ENCODE data around the gene RGS6. TPM values are rescaled to one million over a fixed set of nuclear protein-coding genes. Genes with fewer than 3 reads are reported as not detected.

RGS6 gene
- total RNA-seq, 2 experiments from 2014 or later = not detected

GRCh38 chr14:72000907-72001306 is 68.7 kb downstream of the RGS6 start:
- ChIA-PET POLR2A (no interaction called here), CTCF (ENCODE audit: unreplicated experiment) (no interaction called here)
- H3K4me3 ChIP-seq (ENCODE audit: low read depth, low read length, poor library complexity, severe bottlenecking) = no peak overlapping the region
- no peaks in the 10 kb centered on the region for H3K4me1 ChIP-seq (ENCODE audit: insufficient read depth, low read length, poor library complexity, severe bottlenecking)
- H3K79me2 ChIP-seq (ENCODE audit: insufficient read depth, low read depth, low read length) = no peaks in the 10 kb centered on the region
- H3K4me2 ChIP-seq (ENCODE audit: low read length) = no peak overlapping the region
- intact Hi-C loops (cut with micrococcal nuclease; ENCODE audit: unreplicated experiment) = no loop called here
- no peak overlapping the region for H3K27ac ChIP-seq (ENCODE audit: low read depth, low read length, poor library complexity, severe bottlenecking)
- H2AFZ ChIP-seq (ENCODE audit: low read length) = no peak overlapping the region
- no TSS peak for BruUV-seq (replicated peaks)
- H3K9me2 ChIP-seq (ENCODE audit: insufficient read depth, low read length) = no peaks in the 10 kb centered on the region
- H3K36me3 ChIP-seq (ENCODE audit: insufficient read depth, low read length) = no peaks in the 10 kb centered on the region
- DNase-seq (ENCODE audit: low spot score) = no peak
- H4K20me1 ChIP-seq (ENCODE audit: insufficient read depth, low read length) = no peaks in the 10 kb centered on the region
- TF ChIP-seq CTCF (conservative IDR thresholded peaks at IDR 0.05; ENCODE audit: low read length) (no peak), EZH2phosphoT487 (IDR thresholded peaks at IDR 0.05; ENCODE audit: borderline replicate concordance, low read depth, low read length) (no peak)
- no peaks in the 10 kb centered on the region for H3K9me3 ChIP-seq (ENCODE audit: low read length)

- H3K9me2 ChIP-seq (ENCODE audit: insufficient read depth, low read length) = no peaks in the 10 kb centered on the region
- ChIA-PET POLR2A (no interaction called here), CTCF (ENCODE audit: unreplicated experiment) (no interaction called here)
- no peaks in the 10 kb centered on the region for H4K20me1 ChIP-seq (ENCODE audit: insufficient read depth, low read length)
- H3K4me1 ChIP-seq (ENCODE audit: insufficient read depth, low read length, poor library complexity, severe bottlenecking) = no peaks in the 10 kb centered on the region
- H3K4me2 ChIP-seq (ENCODE audit: low read length) = no peak overlapping the region
- no peak overlapping the region for H3K27ac ChIP-seq (ENCODE audit: low read depth, low read length, poor library complexity, severe bottlenecking)
- no peaks in the 10 kb centered on the region for H3K79me2 ChIP-seq (ENCODE audit: insufficient read depth, low read depth, low read length)
- no TSS peak for BruUV-seq (replicated peaks)
- TF ChIP-seq EZH2phosphoT487 (IDR thresholded peaks at IDR 0.05; ENCODE audit: borderline replicate concordance, low read depth, low read length) (no peak), CTCF (conservative IDR thresholded peaks at IDR 0.05; ENCODE audit: low read length) (no peak)
- H3K4me3 ChIP-seq (ENCODE audit: low read depth, low read length, poor library complexity, severe bottlenecking) = no peak overlapping the region
- H3K36me3 ChIP-seq (ENCODE audit: insufficient read depth, low read length) = no peaks in the 10 kb centered on the region
- no peak overlapping the region for H2AFZ ChIP-seq (ENCODE audit: low read length)
- no peak for DNase-seq (ENCODE audit: low spot score)
- intact Hi-C loops (cut with micrococcal nuclease; ENCODE audit: unreplicated experiment) = no loop called here
- no peaks in the 10 kb centered on the region for H3K9me3 ChIP-seq (ENCODE audit: low read length)
Measured at GRCh38 chr14:72002731-72003130, 70.5 kb downstream of the RGS6 start.

GRCh38 chr14:72008666-72009065 is 76.4 kb downstream of the RGS6 start:
- Histone ChIP-seq H4K20me1 (ENCODE audit: insufficient read depth, low read length) (no peaks in the 10 kb centered on the region), H3K4me1 (ENCODE audit: insufficient read depth, low read length, poor library complexity, severe bottlenecking) (no peaks in the 10 kb centered on the region), H3K4me2 (ENCODE audit: low read length) (no peak overlapping the region), H3K9me2 (ENCODE audit: insufficient read depth, low read length) (no peaks in the 10 kb centered on the region), H3K36me3 (ENCODE audit: insufficient read depth, low read length) (no peaks in the 10 kb centered on the region), H3K4me3 (ENCODE audit: low read depth, low read length, poor library complexity, severe bottlenecking) (no peak overlapping the region), H2AFZ (ENCODE audit: low read length) (no peak overlapping the region), H3K79me2 (ENCODE audit: insufficient read depth, low read depth, low read length) (no peaks in the 10 kb centered on the region), H3K27ac (ENCODE audit: low read depth, low read length, poor library complexity, severe bottlenecking) (no peak overlapping the region), H3K9me3 (ENCODE audit: low read length) (no peaks in the 10 kb centered on the region)
- no peak for DNase-seq (ENCODE audit: low spot score)
- ChIA-PET POLR2A (no interaction called here), CTCF (ENCODE audit: unreplicated experiment) (no interaction called here)
- no TSS peak for BruUV-seq (replicated peaks)
- TF ChIP-seq EZH2phosphoT487 (IDR thresholded peaks at IDR 0.05; ENCODE audit: borderline replicate concordance, low read depth, low read length) = no peak
- TF ChIP-seq CTCF (conservative IDR thresholded peaks at IDR 0.05; ENCODE audit: low read length) = no peak
- intact Hi-C loops (cut with micrococcal nuclease; ENCODE audit: unreplicated experiment) = no loop called here

Data from OCI-LY7 (cell line).